HFFc6 (cell line): ENCODE measurements around the gene ADGRB2. TPM values are rescaled to one million over a fixed set of nuclear protein-coding genes. Genes with fewer than 3 reads are reported as not detected.
A peak's percentile ranks its signal among the peaks of the same experiment; 100 is the strongest.

Experiments used
- DNase-seq: peaks from one replicate; pipeline ENCODE4 v3.0.0-alpha.2; 2018
- H3K27ac Mint-ChIP-seq: 2 replicates; pipeline ENCODE4 v1.8.0; 2020; ENCODE audit warnings: mild to moderate bottlenecking, mixed read lengths
- H3K27me3 Mint-ChIP-seq: 2 replicates; pipeline ENCODE4 v1.8.0; 2021; ENCODE audit warnings: mild to moderate bottlenecking, moderate library complexity, mixed read lengths; ENCODE audit not compliant: insufficient read depth
- H3K36me3 Mint-ChIP-seq: 2 replicates; pipeline ENCODE4 v1.8.0; 2021; ENCODE audit warnings: low read depth, mixed read lengths
- H3K4me1 Mint-ChIP-seq: 2 replicates; pipeline ENCODE4 v1.8.0; 2020; ENCODE audit warnings: low read depth, mixed read lengths
- H3K4me3 Mint-ChIP-seq: 2 replicates; pipeline ENCODE4 v1.8.0; 2020; ENCODE audit warnings: mild to moderate bottlenecking, moderate library complexity, mixed read lengths
- H3K9me3 Mint-ChIP-seq: 2 replicates; pipeline ENCODE4 v1.8.0; 2020; ENCODE audit warnings: mild to moderate bottlenecking, mixed read lengths
- total RNA-seq, 6 experiments: library from RNA; stranded (reverse); fragmentation: NEBNext Ultra II Directional; extraction: Animal tissue kit (Norgen Biotek cat#: 25700); gene quantifications; 2 replicates in 1 of 6; 3 replicates in 5 of 6; pipeline ENCODE4 v1.2.3, GENCODE V29; 2021
- TF ChIP-seq, protein P1 (sequence below): fragments of 200-600 bp; sonication (generic); IDR thresholded peaks from 2 replicates; pipeline ENCODE4 v1.5.0; 2021; ENCODE audit warnings: antibody characterized with exemption, mild to moderate bottlenecking

The ADGRB2 gene
- total RNA-seq, 6 experiments from 2014 or later = 4.9 to 8.8 (median 6.4) TPM

DNA sequence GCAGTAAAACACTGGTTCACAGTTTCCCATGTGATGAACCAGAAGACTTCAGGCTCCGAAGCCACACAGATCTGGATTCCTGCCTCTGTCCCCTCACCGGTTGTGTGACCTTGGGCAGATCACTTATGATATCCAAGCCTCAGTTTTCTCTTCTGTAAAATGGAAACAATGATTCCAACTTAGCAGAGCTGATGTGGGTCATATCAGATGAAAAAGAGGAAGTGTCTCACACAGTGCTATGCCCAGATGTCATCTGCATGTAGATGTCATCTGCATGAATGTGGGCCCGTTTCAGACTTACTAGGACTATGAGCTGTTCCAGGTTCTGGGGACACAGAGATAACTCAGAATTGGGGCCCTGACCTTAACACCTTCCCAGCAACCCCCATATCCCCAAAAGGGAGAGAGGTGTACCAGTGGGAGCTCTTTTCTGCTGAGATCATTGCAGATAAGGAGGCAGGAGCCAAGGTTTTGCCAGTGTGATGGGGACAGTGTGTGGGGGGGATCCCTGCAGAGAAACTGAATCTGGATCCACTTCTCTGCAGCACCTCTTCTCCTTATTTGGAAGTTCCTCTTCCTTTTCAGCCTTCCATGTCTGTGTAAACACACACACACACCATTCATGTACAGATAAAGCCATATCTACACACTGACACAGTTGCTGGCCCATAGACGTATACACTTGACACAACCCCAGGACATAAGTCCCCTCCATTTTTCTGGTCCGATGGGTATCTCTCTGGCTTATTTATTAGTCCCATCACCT is 5.0 kb upstream of the ADGRB2 start:
- Mint-ChIP-seq H3K27me3 (peaks cover 42% of the 10 kb centered on the region), H3K36me3 (no peaks in the 10 kb centered on the region), H3K4me3 (no peak overlapping the region), H3K27ac (no peak overlapping the region), H3K9me3 (no peaks in the 10 kb centered on the region), H3K4me1 (peaks cover 9% of the 10 kb centered on the region)
- TF ChIP-seq, protein P1, sequence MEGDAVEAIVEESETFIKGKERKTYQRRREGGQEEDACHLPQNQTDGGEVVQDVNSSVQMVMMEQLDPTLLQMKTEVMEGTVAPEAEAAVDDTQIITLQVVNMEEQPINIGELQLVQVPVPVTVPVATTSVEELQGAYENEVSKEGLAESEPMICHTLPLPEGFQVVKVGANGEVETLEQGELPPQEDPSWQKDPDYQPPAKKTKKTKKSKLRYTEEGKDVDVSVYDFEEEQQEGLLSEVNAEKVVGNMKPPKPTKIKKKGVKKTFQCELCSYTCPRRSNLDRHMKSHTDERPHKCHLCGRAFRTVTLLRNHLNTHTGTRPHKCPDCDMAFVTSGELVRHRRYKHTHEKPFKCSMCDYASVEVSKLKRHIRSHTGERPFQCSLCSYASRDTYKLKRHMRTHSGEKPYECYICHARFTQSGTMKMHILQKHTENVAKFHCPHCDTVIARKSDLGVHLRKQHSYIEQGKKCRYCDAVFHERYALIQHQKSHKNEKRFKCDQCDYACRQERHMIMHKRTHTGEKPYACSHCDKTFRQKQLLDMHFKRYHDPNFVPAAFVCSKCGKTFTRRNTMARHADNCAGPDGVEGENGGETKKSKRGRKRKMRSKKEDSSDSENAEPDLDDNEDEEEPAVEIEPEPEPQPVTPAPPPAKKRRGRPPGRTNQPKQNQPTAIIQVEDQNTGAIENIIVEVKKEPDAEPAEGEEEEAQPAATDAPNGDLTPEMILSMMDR = no peak
- no peak for DNase-seq

DNA sequence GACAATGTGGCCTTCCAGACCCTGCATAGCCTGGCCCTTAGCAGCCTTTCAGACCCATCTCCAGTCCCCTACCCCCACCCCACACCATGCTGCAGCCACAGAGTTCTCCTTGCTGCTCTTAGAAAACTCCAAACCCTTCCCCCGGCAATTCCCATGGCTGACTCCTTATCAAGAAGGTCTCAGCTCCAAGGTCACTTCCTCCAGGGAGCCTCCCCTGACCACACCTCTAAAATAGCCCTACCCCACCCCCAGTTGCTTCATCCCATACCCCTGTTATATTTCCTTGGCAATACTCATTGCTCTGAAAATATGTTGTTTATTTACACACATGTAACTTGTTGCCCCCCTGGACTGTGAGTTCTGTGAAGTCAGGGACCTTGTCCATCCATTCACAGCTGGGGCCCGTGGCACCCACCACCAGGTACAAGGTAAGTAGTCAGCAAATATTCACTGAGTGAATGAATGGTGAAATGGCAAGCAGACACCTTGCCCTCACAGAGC is 4.3 kb upstream of the ADGRB2 start:
- TF ChIP-seq, protein P1 = no peak
- no peak for DNase-seq
- no peak overlapping the region for H3K27ac Mint-ChIP-seq
- H3K4me1 Mint-ChIP-seq = peaks cover 10% of the 10 kb centered on the region
- no peak overlapping the region for H3K4me3 Mint-ChIP-seq
- H3K36me3 Mint-ChIP-seq = no peaks in the 10 kb centered on the region
- no peaks in the 10 kb centered on the region for H3K9me3 Mint-ChIP-seq
- peaks cover 37% of the 10 kb centered on the region for H3K27me3 Mint-ChIP-seq

DNA sequence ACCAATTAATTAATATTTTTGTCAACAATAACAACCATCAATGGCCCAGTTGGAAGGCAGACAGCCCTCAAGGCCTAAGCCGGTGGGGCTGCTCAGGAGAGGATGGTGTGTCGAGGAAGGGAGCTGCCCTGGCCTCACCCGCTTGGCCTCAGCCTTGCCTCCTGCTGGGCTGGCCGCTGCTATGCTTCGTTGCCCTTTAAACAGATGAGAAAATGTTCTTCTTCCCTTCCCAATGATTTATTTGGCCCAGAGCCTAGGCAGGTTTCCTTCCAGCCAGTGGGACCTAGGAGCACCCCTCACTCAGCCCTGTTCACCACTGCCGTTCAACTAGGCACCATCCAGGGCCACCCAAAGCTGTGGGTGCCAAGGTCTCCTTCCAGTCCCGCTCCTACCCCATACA is 3.1 kb upstream of the ADGRB2 start:
- no peak overlapping the region for H3K4me3 Mint-ChIP-seq
- TF ChIP-seq, protein P1 = no peak
- H3K27ac Mint-ChIP-seq = no peak overlapping the region
- no peak for DNase-seq
- H3K27me3 Mint-ChIP-seq = peaks cover 27% of the 10 kb centered on the region
- no peaks in the 10 kb centered on the region for H3K9me3 Mint-ChIP-seq
- H3K36me3 Mint-ChIP-seq = no peaks in the 10 kb centered on the region
- H3K4me1 Mint-ChIP-seq = peaks cover 12% of the 10 kb centered on the region

DNA sequence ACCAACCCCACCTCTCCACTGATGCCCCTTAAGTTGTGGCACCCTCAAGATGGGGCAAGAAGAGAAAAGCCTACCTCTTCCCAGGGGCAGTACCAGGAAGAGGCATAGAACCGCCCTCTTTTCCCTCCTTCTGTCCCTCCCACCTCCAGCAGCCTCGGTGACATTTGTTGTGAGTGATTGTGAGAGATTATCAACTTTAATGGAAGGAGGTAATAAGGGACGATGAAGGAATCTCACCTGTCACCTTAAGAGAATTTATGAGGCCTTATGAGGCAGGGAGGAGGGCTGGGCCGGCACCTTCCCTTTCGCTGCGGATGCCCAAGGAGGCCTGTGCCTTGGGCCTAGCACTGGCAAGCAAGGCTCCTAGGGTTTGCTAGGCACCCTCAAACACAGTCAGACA is 1.4 kb upstream of the ADGRB2 start:
- Mint-ChIP-seq H3K27me3 (peaks cover 14% of the 10 kb centered on the region), H3K36me3 (no peaks in the 10 kb centered on the region), H3K9me3 (no peaks in the 10 kb centered on the region), H3K4me3 (no peak overlapping the region), H3K4me1 (peaks cover 20% of the 10 kb centered on the region), H3K27ac (no peak overlapping the region)
- TF ChIP-seq, protein P1 = no peak
- no peak for DNase-seq

DNA sequence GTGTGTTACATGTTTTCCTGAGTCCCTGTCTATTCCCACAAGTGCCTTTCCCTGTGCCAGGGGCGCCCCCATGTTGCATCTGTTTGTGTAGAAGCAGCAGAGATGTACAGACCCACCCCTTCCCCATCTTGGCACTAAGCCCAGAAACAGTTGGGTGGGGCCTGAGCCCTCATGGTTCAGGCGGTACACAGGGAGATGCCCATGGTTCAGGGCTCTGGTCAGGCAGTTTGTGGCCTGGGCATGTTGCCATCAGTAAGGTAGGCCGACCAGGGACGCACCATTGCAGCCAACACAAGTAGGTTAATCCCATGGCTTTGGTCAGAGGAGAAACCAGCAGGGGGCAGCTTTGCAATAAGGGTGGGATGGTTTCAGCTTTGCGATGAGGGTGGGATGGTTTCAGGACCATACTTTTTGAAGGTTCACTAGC is 914 bp upstream of the ADGRB2 start:
- H3K36me3 Mint-ChIP-seq = no peaks in the 10 kb centered on the region
- peaks cover 14% of the 10 kb centered on the region for H3K27me3 Mint-ChIP-seq
- H3K27ac Mint-ChIP-seq = no peak overlapping the region
- H3K4me1 Mint-ChIP-seq = peaks cover 24% of the 10 kb centered on the region
- H3K4me3 Mint-ChIP-seq = no peak overlapping the region
- TF ChIP-seq, protein P1 = peak; percentile 67; the same call in 1 of the 2 replicates
- H3K9me3 Mint-ChIP-seq = no peaks in the 10 kb centered on the region
- no peak for DNase-seq
